K562 (cell line): ENCODE results near the gene IFI30. TPM values are rescaled to one million over a fixed set of nuclear protein-coding genes. Genes with fewer than 3 reads are reported as not detected.

Experiments
- AFF1 ChIP-seq, 2 experiments: fragments of 450-650 bp; IDR thresholded peaks; 2 replicates each; pipeline ENCODE4 v1.6.1; 2018; ENCODE audit warnings: mild to moderate bottlenecking in 2 of 2, low read depth in 1 of 2; ENCODE audit not compliant: partially characterized antibody in 2 of 2
- BRCA1 ChIP-seq, 2 experiments: fragments of 450-650 bp in 1 of 2; sonication (generic) in 1 of 2; formaldehyde crosslinking in 1 of 2; IDR thresholded peaks; 2 replicates each; pipeline versions ENCODE4 v1.5.0 to v1.6.1; 2017 to 2020; ENCODE audit warnings: mild to moderate bottlenecking in 1 of 2, missing genetic modification reagents in 1 of 2
- CBFA2T3 ChIP-seq: fragments of 450-650 bp; IDR thresholded peaks from 2 replicates; pipeline ENCODE4 v1.6.1; 2017
- CHD2 ChIP-seq: IDR thresholded peaks from 2 replicates; pipeline ENCODE4 v1.6.1; 2011; ENCODE audit warnings: low read depth, low read length
- DMBX1 ChIP-seq: fragments of 250-450 bp; sonication (Bioruptor Pico); IDR thresholded peaks from 2 replicates; pipeline ENCODE4 v1.8.0; 2022; ENCODE audit warnings: inconsistent platforms, mild to moderate bottlenecking, moderate library complexity, borderline replicate concordance
- E2F1 ChIP-seq: sonication (generic); formaldehyde crosslinking; IDR thresholded peaks from 2 replicates; pipeline ENCODE4 v1.8.1; 2023; ENCODE audit warnings: mild to moderate bottlenecking, missing genetic modification reagents, moderate library complexity
- EP300 ChIP-seq: IDR thresholded peaks from 2 replicates; pipeline ENCODE4 v1.6.1; 2012; ENCODE audit warnings: low read length, improper control_type of control experiment
- HDAC1 ChIP-seq, 2 experiments: fragments of 450-650 bp; IDR thresholded peaks; 2 replicates each; pipeline ENCODE4 v1.6.1; 2016 to 2017; ENCODE audit warnings: inconsistent platforms in 1 of 2, mild to moderate bottlenecking in 1 of 2, moderate library complexity in 1 of 2
- JUN ChIP-seq, 2 experiments: sonication (generic) in 1 of 2; formaldehyde crosslinking in 1 of 2; IDR thresholded peaks; 2 replicates each; pipeline versions ENCODE4 v1.6.1 to v1.8.0; 2012 to 2022; ENCODE audit warnings: borderline replicate concordance in 2 of 2, mild to moderate bottlenecking in 2 of 2, improper control_type of control experiment in 1 of 2, low read depth in 1 of 2, low read length in 1 of 2, missing genetic modification reagents in 1 of 2
- MAFK ChIP-seq: IDR thresholded peaks from 2 replicates; pipeline ENCODE4 v1.6.1; 2011; ENCODE audit warnings: low read length, improper control_type of control experiment
- MTA2 ChIP-seq: fragments of 450-650 bp; IDR thresholded peaks from 2 replicates; pipeline ENCODE4 v1.6.1; 2016; ENCODE audit warnings: low read depth
- PCBP2 ChIP-seq: fragments of 200-400 bp; formaldehyde crosslinking; IDR thresholded peaks from 2 replicates; pipeline ENCODE4 v1.6.1; 2018; ENCODE audit warnings: low read length, low read depth, mild to moderate bottlenecking, moderate library complexity; ENCODE audit not compliant: poor library complexity, severe bottlenecking
- PHF8 ChIP-seq: fragments of 200-600 bp; sonication (generic); IDR thresholded peaks from 2 replicates; pipeline ENCODE4 v1.6.1; 2012; ENCODE audit warnings: mixed run types, mild to moderate bottlenecking, inconsistent platforms, low read length, moderate library complexity, borderline replicate concordance
- PML ChIP-seq: IDR thresholded peaks from 2 replicates; pipeline ENCODE4 v1.6.1; 2012; ENCODE audit warnings: low read length, inconsistent platforms
- POLR2AphosphoS2 ChIP-seq: IDR thresholded peaks from 2 replicates; pipeline ENCODE4 v1.6.1; 2012; ENCODE audit warnings: low read length, improper control_type of control experiment
- RBM39 ChIP-seq: fragments of 200-400 bp; formaldehyde crosslinking; optimal IDR thresholded peaks from 2 replicates; pipeline ENCODE3; 2018; ENCODE audit warnings: low read depth, low read length
- SAFB2 ChIP-seq: fragments of 200-400 bp; formaldehyde crosslinking; IDR thresholded peaks from 2 replicates; pipeline ENCODE4 v1.6.1; 2018; ENCODE audit warnings: borderline replicate concordance, low read length, low read depth, moderate library complexity; ENCODE audit not compliant: severe bottlenecking
- SAP30 ChIP-seq: fragments of 200-600 bp; sonication (generic); IDR thresholded peaks from 2 replicates; pipeline ENCODE4 v1.6.1; 2012; ENCODE audit warnings: borderline replicate concordance, low read depth, mild to moderate bottlenecking, moderate library complexity, low read length, control low read depth, inconsistent platforms; ENCODE audit not compliant: insufficient read depth, poor library complexity, severe bottlenecking
- SMARCA5 ChIP-seq: fragments of 450-650 bp; IDR thresholded peaks from 2 replicates; pipeline ENCODE4 v1.6.1; 2016
- TAF7 ChIP-seq: fragments of 450-650 bp; IDR thresholded peaks from 2 replicates; pipeline ENCODE4 v1.6.1; 2016; ENCODE audit warnings: missing genetic modification characterization, missing compliant biosample characterization
- TRIM24 ChIP-seq, 2 experiments: fragments of 450-650 bp; IDR thresholded peaks; 2 replicates each; pipeline ENCODE4 v1.6.1; 2016
- ZNF124 ChIP-seq: sonication (generic); formaldehyde crosslinking; IDR thresholded peaks from 2 replicates; pipeline ENCODE4 v1.8.1; 2022; ENCODE audit warnings: missing genetic modification reagents
- ZNF324 ChIP-seq: fragments of 250-450 bp; sonication (Bioruptor Pico); IDR thresholded peaks from 2 replicates; pipeline ENCODE4 v1.4.0; 2020; ENCODE audit warnings: mild to moderate bottlenecking
- ZNF764 ChIP-seq: fragments of 250-450 bp; sonication (Bioruptor Pico); IDR thresholded peaks from 2 replicates; pipeline ENCODE4 v1.4.0; 2020; ENCODE audit warnings: low read depth, mild to moderate bottlenecking, moderate library complexity
- polyA plus RNA-seq, 8 experiments: library from polyadenylated mRNA; depleted of rRNA in 4 of 8; stranded (reverse) in 5 of 8; unstranded in 3 of 8; fragments of >200 nt; fragmentation: Nextera tagmentation in 2 of 8; fragmentation: Illumina TruSeq in 1 of 8; extraction: Ambion mirVana in 2 of 8; extraction: Trizol in 1 of 8; gene quantifications; 2 replicates each; pipeline versions ENCODE4 v1.2.1 to v1.2.3, GENCODE V29; 2011 to 2014; ENCODE audit warnings: inconsistent platforms in 1 of 8, missing spikeins in 1 of 8
- total RNA-seq, 7 experiments: library from RNA; depleted of rRNA in 6 of 7; stranded (reverse); fragments of >200 nt in 6 of 7; fragmentation: Illumina TruSeq in 2 of 7; extraction: Trizol in 2 of 7; gene quantifications; 2 replicates each; pipeline versions ENCODE4 v1.2.1 to v1.2.3, GENCODE V29; 2011 to 2021; ENCODE audit warnings: low replicate concordance in 1 of 7

Gene IFI30
- total and polyA plus RNA-seq, 9 of the 15 experiments (the other 6 are each of a cell fraction or from before 2014, with no cell fraction given): 63.7 to 430 (median 109) TPM

- TF ChIP-seq BRCA1 (IDR thresholded peaks at IDR 0.05): no peak
- no peak for TF ChIP-seq BRCA1 (CRISPR knock-in tag; IDR thresholded peaks at IDR 0.05)
- TF ChIP-seq EP300: peak; percentile 75; the same call in 1 of the 2 replicates
- TF ChIP-seq POLR2AphosphoS2: no peak
- peak; percentile 62 for TF ChIP-seq MTA2
- peak; percentile 89 for TF ChIP-seq CBFA2T3
- TF ChIP-seq DMBX1 (CRISPR knock-in tag): no peak
- no peak for TF ChIP-seq ZNF764
- TF ChIP-seq PHF8: no peak
- no peak for TF ChIP-seq RBM39
- no peak for TF ChIP-seq ZNF124
- peak; percentile 53; the same call in 1 of the 2 replicates for TF ChIP-seq PML
- TF ChIP-seq HDAC1 (IDR thresholded peaks at IDR 0.05): peak in 1 of 2 experiments; percentile 86; a peak in 2 of 4 replicates
- TF ChIP-seq TRIM24 (IDR thresholded peaks at IDR 0.05): no peak
- TF ChIP-seq PCBP2: no peak
- TF ChIP-seq ZNF324: no peak
- TF ChIP-seq E2F1 (CRISPR knock-in tag): no peak
- no peak for TF ChIP-seq AFF1 (IDR thresholded peaks at IDR 0.05; ENCODE audit: low read depth in 1 of 2, partially characterized antibody in 2 of 2)
- TF ChIP-seq CHD2: no peak; the same call in 1 of the 2 replicates
- TF ChIP-seq MAFK: no peak
- TF ChIP-seq SAFB2: no peak
- no peak for TF ChIP-seq SMARCA5
- TF ChIP-seq SAP30: peak; percentile 48
- no peak for TF ChIP-seq TAF7 (tag)
- TF ChIP-seq JUN (IDR thresholded peaks at IDR 0.05; ENCODE audit: borderline replicate concordance, low read depth, low read length): peak; percentile 57; the same call in 1 of the 2 replicates
- TF ChIP-seq JUN (CRISPR knock-in tag; IDR thresholded peaks at IDR 0.05; ENCODE audit: borderline replicate concordance): no peak
Observed at GRCh38 chr19:18156841-18157464, 16.7 kb upstream of the IFI30 start (continued).
